ENCODE results near the gene INTS7. TPM values are rescaled to one million over a fixed set of nuclear protein-coding genes. Genes with fewer than 3 reads are reported as not detected.

The INTS7 gene
- total and polyA plus RNA-seq, 9 of the 15 experiments (the other 6 are each of a cell fraction or from before 2014, with no cell fraction given) = 27.3 to 68.4 (median 40.4) TPM

- peak; percentile 62 for TF ChIP-seq REST (IDR thresholded peaks at IDR 0.05; ENCODE audit: borderline replicate concordance)
- TF ChIP-seq REST (CRISPR knock-in tag; IDR thresholded peaks at IDR 0.05; ENCODE audit: low read depth) = no peak
- TF ChIP-seq, protein P1, sequence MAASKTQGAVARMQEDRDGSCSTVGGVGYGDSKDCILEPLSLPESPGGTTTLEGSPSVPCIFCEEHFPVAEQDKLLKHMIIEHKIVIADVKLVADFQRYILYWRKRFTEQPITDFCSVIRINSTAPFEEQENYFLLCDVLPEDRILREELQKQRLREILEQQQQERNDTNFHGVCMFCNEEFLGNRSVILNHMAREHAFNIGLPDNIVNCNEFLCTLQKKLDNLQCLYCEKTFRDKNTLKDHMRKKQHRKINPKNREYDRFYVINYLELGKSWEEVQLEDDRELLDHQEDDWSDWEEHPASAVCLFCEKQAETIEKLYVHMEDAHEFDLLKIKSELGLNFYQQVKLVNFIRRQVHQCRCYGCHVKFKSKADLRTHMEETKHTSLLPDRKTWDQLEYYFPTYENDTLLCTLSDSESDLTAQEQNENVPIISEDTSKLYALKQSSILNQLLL (CRISPR knock-in tag; IDR thresholded peaks at IDR 0.05; ENCODE audit: borderline replicate concordance) = no peak
- no peak for TF ChIP-seq RB1 (IDR thresholded peaks at IDR 0.05; ENCODE audit: low read depth)
- TF ChIP-seq HDAC3 (IDR thresholded peaks at IDR 0.05; ENCODE audit: borderline replicate concordance, partially characterized antibody) = peak; percentile 31
- TF ChIP-seq, protein P2, sequence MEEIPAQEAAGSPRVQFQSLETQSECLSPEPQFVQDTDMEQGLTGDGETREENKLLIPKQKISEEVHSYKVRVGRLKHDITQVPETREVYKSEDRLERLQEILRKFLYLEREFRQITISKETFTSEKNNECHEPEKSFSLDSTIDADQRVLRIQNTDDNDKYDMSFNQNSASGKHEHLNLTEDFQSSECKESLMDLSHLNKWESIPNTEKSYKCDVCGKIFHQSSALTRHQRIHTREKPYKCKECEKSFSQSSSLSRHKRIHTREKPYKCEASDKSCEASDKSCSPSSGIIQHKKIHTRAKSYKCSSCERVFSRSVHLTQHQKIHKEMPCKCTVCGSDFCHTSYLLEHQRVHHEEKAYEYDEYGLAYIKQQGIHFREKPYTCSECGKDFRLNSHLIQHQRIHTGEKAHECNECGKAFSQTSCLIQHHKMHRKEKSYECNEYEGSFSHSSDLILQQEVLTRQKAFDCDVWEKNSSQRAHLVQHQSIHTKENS (CRISPR knock-in tag; IDR thresholded peaks at IDR 0.05) = no peak
- no peak for TF ChIP-seq ETV5 (CRISPR knock-in tag; IDR thresholded peaks at IDR 0.05; ENCODE audit: low read depth)
- peak; percentile 62; the same call in 1 of the 2 replicates for TF ChIP-seq GATAD2B (IDR thresholded peaks at IDR 0.05; ENCODE audit: borderline replicate concordance)
- TF ChIP-seq TOE1 (IDR thresholded peaks at IDR 0.05; ENCODE audit: borderline replicate concordance) = no peak
- no peak for TF ChIP-seq TOE1 (CRISPR knock-in tag; IDR thresholded peaks at IDR 0.05; ENCODE audit: borderline replicate concordance, low read depth)
- TF ChIP-seq RAD21 (CRISPR knock-in tag; conservative IDR thresholded peaks at IDR 0.05 in 1 of 2, IDR thresholded peaks at IDR 0.05 in 1 of 2) = peak; percentile 70 to 78
- no peak for TF ChIP-seq ZNF512 (tag; IDR thresholded peaks at IDR 0.05)
- no peak for TF ChIP-seq FOXJ2 (tag; IDR thresholded peaks at IDR 0.05)
Measured at GRCh38 chr1:212062832-212063438, 27.6 kb upstream of the INTS7 start (continued).

All from K562 (cell line).